DMS 273 (cell line): Measurements from ENCODE around the gene PHF8.

ENCODE experiments used
- DNase-seq: peaks from one replicate; lab custom pipeline; 2025; ENCODE audit not compliant: unreplicated experiment; lab: John Stamatoyannopoulos, UW

The PHF8 gene

GRCh38 chrX:54024350-54024749 is 19.9 kb downstream of the PHF8 start:
- DNase-seq = no peak

- no peak for DNase-seq
These were observed 31.3 kb downstream of the PHF8 start for GRCh38 chrX:54012830-54013500.

GRCh38 chrX:54007682-54008081 is 36.6 kb downstream of the PHF8 start:
- DNase-seq = no peak

GRCh38 chrX:53997724-53998123 is 46.5 kb downstream of the PHF8 start:
- no peak for DNase-seq

- DNase-seq = no peak
These were observed 51.7 kb downstream of the PHF8 start for GRCh38 chrX:53992589-53992988.

DNA sequence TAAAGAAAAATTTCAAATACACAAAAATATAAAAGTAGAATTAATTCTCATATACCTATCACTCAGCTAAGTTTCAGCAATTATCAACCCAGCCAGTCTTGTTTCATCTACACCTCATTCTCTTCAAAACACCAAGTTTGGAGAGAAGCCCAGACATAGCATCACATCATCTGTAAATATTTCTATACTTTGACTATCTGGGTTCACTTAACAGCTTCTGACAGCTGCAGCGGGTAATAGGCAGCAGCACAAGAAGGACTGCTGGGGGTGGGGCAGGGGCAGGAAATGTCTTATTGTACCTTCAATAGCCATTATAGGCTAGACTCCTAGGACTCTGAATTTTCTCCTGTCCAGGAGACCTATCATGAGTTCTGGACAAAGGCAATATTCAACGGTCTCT is 54.1 kb downstream of the PHF8 start:
- no peak for DNase-seq

- no peak for DNase-seq
These were observed 59.4 kb downstream of the PHF8 start for GRCh38 chrX:53984895-53985294.

- DNase-seq = no peak
These were observed 69.7 kb downstream of the PHF8 start for GRCh38 chrX:53974529-53974928.

DNA sequence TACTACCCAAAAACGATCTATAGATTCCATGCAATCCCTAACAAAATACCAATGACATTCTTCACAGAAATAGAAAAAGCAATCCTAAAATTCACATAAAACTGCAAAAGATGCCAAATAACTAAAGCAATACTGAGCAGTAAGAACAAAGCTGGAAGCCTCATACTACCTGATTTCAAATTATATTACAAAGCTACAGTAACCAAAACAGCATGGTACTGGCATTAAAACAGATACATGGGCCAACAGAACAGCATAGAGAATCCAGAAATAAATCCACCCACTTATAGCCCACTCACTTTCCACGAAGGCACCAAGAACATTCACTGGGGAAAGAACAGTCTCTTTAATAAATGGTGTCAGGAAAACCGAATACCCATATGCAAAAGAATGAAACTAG is 74.7 kb downstream of the PHF8 start:
- DNase-seq = no peak

DNA sequence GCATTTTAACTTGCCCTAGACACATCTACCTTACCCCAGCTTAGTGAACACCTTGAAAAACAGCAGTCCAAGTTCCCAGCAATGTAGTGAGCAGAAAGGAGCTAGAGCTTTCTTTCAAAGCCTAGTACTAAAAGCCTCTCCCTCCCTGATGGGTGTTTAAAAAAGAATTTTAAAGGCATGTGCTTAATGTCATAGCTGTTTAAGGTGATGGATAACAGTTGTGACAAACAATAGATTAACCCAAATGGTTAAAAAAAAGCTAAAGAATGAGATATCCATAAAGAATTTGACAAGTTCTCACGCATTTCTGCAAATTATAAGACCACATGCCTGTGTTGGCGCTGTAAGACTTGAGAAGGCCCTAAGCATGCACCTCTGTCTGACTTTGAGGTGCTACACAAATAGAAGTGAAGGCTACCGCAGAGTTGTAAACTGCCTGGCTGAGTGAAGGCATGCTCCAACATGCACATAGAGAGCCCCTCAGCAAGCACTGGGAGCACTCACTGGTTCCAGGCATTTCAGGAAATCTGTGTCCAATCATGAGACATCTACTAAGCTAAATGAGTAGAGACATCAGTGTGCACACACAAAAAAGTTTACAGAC is 94.0 kb downstream of the PHF8 start:
- DNase-seq = no peak

GRCh38 chrX:53940180-53940579 is 104.1 kb downstream of the PHF8 start:
- no peak for DNase-seq

DNA sequence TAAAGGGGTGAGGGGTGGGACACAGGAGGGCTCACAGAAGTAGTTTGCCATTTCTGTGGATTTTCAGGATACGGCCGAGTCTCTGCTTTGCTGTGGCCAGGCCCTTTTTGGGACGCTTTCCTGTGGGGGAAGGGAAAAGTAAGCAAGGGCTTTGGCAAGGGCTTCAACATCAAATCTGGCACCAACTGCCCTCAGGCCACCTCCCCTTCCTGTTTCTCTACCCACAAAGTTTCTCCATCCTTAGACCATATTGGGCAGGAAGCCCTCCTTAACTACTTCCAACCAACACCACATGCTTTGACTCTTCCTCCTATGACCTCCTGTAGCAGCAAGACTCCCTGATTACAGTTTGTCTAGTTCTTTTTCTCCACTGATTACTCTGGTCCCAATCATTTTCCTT is 105.1 kb downstream of the PHF8 start:
- DNase-seq = no peak

DNA sequence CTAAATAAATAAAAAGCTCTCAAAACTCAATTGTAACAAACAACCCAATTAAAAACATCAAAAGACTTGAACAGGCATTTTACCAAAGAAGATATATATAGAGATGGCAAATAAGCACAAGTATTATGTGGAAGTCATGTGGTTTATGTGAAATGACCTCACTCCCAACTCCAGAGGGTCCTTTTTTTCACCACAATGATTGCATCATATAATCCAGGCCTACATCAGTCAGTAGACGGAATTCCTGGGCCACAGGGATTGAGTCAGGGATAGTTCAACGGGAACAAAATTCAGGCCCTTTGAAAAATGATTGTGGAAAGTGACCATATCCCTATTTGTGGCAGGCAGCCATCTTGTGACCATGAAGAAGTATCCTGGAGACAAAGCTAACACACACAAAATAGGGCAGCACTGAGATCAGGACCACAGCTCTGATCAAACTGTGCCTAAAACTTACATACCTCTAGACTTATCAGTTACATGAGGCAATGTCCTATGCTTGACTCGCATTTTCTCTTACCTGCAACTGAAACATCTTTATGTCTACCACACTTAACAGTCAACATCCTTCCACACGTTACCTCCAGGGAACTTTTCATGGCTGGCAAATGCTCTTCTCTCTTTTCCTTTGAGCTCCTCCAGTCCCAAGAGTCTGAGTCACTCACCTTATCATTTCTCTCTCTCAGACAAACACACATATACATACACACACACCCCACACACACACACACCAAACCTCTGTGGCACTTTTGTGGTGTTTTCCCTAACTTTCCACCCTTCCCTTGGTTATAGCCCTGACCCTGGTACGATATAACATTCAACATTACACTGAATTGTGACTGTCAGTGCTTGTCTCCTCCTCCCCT is 113.5 kb downstream of the PHF8 start:
- no peak for DNase-seq

DNA sequence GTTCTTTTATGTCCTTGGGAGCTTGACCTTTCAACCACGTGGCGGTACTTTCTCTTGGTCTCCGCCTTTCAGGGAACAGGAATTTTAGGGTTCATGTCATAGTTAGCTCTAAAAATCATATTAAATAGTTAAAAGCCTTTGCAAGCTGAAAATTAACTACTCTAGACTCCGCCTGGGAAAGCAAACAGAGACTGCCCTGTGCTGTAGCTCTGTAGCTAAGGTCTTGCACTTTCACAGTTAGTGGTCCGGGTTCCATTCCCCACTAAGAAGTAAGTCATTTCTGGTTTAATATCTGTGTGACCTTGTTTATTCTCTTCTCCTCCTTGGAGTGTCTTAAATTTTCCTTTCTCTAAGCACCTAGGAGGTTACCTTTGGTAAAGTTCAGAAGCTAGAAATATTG is 118.2 kb downstream of the PHF8 start:
- DNase-seq = no peak

GRCh38 chrX:53918702-53919101 is 125.6 kb downstream of the PHF8 start:
- no peak for DNase-seq

GRCh38 chrX:53900623-53901022 is 143.7 kb downstream of the PHF8 start:
- no peak for DNase-seq

DNA sequence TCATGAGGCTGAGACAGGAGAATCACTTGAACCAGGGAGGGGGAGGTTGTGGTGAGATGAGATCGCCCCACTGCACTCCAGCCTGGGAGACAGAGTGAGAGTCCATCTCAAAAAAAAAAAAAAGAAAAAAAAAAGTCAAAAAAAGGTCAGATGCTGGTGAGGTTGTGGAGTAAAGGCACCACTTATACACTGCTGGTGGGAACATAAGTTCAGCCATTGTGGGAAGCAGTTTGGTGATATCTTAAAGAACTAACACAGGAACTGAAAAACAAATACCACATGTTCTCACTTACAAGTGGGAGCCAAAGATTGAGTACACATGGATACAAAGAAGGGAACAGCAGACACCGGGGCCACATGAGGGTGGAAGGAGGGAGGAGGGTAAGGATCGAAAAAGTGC is 149.0 kb downstream of the PHF8 start:
- no peak for DNase-seq
